ENCODE results near the gene ZNF462.
"Not testable (repeated sequence)": the region's sequence is repeated elsewhere in the genome, so short reads cannot be mapped to it uniquely, and the experiment has no call there.

The ZNF462 gene

GRCh38 chr9:106889061-106889590 is 26.2 kb downstream of the ZNF462 start:
- no peak for DNase-seq

- no peak for DNase-seq
Measured at GRCh38 chr9:106890608-106891007, 27.6 kb downstream of the ZNF462 start.

- DNase-seq = no peak
Measured at GRCh38 chr9:106891286-106891685, 28.3 kb downstream of the ZNF462 start.

- DNase-seq = no peak
Measured at GRCh38 chr9:106892632-106893031, 29.7 kb downstream of the ZNF462 start.

- no peak for DNase-seq
Measured at GRCh38 chr9:106893088-106893487, 30.1 kb downstream of the ZNF462 start.

- DNase-seq = no peak
Measured at GRCh38 chr9:106896695-106897094, 33.7 kb downstream of the ZNF462 start.

GRCh38 chr9:106897236-106897635 is 34.3 kb downstream of the ZNF462 start:
- DNase-seq = no peak

GRCh38 chr9:106897751-106898150 is 34.8 kb downstream of the ZNF462 start:
- DNase-seq = no peak

GRCh38 chr9:106900523-106900922 is 37.6 kb downstream of the ZNF462 start:
- not testable (repeated sequence) for DNase-seq

- DNase-seq = no peak
Measured at GRCh38 chr9:106906129-106906528, 43.2 kb downstream of the ZNF462 start.

GRCh38 chr9:106911951-106912350 is 49.0 kb downstream of the ZNF462 start:
- no peak for DNase-seq

- no peak for DNase-seq
Measured at GRCh38 chr9:106913276-106913675, 50.3 kb downstream of the ZNF462 start.

GRCh38 chr9:106915851-106916250 is 52.9 kb downstream of the ZNF462 start:
- DNase-seq = no peak

GRCh38 chr9:106916466-106917235 is 53.7 kb downstream of the ZNF462 start:
- no peak for DNase-seq

- DNase-seq = no peak
Measured at GRCh38 chr9:106918825-106919509, 56.0 kb downstream of the ZNF462 start.

- no peak for DNase-seq
Measured at GRCh38 chr9:106920091-106920490, 57.1 kb downstream of the ZNF462 start.

- DNase-seq = no peak
Measured at GRCh38 chr9:106920701-106921283, 57.8 kb downstream of the ZNF462 start.

GRCh38 chr9:106921341-106921899 is 58.5 kb downstream of the ZNF462 start:
- DNase-seq = no peak

GRCh38 chr9:106922026-106922425 is 59.1 kb downstream of the ZNF462 start:
- no peak for DNase-seq

- no peak for DNase-seq
Measured at GRCh38 chr9:106925392-106925791, 62.4 kb downstream of the ZNF462 start.

- no peak for DNase-seq
Measured at GRCh38 chr9:106927916-106928315, 65.0 kb downstream of the ZNF462 start.

GRCh38 chr9:106928350-106928749 is 65.4 kb downstream of the ZNF462 start:
- DNase-seq = no peak

GRCh38 chr9:106929471-106930177 is 66.7 kb downstream of the ZNF462 start:
- no peak for DNase-seq

Measured in NCI-H1694 (cell line).